GM10248 (cell line): ENCODE measurements around the gene CTRL.

Experiments used
- CTCF ChIA-PET: fragments of 300-600 bp; sonication (Branson Sonifier 250); formaldehyde crosslinking; extraction: SDS; loops from one replicate; lab custom pipeline; 2021; ENCODE audit warnings: antibody characterized with exemption; lab: Yijun Ruan, JAX
- POLR2A ChIA-PET: fragments of 350-650 bp; sonication (Branson Sonifier 250); formaldehyde crosslinking; extraction: SDS; loops from one replicate; lab custom pipeline; 2020; ENCODE audit warnings: antibody characterized with exemption; lab: Yijun Ruan, JAX
- DNase-seq: peaks from one replicate; pipeline ENCODE4 v3.0.0; 2012; ENCODE audit errors: extremely low spot score
- TF ChIP-seq, protein P1 (sequence below): IDR thresholded peaks from 2 replicates; pipeline ENCODE4 v1.5.1; 2012; ENCODE audit warnings: mild to moderate bottlenecking, low read depth; ENCODE audit errors: extremely low read depth, missing control alignments, control extremely low read depth

The CTRL gene

DNA sequence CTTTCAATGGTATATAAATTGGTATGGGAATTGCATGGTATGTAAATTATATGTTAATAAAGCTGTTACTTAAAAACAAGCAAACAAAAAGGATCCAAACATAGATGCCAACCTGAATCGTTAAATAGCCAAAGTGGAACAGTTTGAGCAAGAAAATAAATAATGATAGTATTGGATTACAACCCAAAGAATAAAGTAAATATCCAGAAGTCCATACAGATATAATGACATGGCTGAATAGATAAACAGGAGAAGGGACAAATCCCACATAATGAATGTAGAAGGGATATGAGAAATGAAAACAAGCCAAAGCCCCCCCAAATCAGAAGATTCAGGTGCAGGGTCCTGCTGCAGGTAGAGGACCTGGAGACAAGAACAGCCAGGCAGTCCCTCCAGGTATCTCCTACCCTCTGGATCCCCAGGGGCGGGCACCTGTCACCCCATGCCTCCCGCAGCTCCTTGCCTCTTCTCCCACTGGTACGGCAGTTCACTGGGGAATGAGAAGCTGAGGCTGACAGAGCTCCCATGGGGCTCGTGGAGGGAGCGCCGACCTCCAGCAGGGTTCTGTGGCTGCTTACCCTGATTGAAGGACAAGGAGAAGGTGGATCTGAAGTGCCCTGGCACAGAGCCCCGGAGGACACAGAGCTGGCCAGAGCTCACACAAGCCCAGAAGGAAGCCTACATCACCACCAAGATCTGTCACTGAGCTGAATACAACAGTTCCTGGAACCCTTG lies 22.1 kb upstream of the CTRL start:
- POLR2A ChIA-PET: no interaction called here

DNA sequence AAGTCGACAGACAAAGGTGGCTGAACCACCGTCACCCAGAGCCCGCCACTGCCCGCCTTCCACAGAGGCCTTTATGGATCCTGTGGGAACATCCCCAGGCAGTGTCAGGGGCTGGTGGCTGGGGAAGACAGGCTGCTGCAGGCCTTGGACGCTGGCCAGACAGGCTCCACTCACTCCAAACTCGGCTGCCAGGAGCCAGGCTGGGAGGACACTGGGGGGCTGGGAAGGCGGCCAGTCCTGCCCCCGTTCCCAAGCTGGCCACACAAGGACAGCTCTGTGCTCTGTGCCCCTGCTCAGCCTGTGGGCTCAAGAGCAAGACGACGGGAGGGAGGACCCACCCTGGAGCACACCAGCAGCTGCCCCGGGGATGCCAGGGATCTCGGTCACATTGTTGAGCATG lies 19.8 kb upstream of the CTRL start:
- no peak for DNase-seq
- TF ChIP-seq, protein P1, sequence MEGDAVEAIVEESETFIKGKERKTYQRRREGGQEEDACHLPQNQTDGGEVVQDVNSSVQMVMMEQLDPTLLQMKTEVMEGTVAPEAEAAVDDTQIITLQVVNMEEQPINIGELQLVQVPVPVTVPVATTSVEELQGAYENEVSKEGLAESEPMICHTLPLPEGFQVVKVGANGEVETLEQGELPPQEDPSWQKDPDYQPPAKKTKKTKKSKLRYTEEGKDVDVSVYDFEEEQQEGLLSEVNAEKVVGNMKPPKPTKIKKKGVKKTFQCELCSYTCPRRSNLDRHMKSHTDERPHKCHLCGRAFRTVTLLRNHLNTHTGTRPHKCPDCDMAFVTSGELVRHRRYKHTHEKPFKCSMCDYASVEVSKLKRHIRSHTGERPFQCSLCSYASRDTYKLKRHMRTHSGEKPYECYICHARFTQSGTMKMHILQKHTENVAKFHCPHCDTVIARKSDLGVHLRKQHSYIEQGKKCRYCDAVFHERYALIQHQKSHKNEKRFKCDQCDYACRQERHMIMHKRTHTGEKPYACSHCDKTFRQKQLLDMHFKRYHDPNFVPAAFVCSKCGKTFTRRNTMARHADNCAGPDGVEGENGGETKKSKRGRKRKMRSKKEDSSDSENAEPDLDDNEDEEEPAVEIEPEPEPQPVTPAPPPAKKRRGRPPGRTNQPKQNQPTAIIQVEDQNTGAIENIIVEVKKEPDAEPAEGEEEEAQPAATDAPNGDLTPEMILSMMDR: no peak
- POLR2A ChIA-PET: interaction anchor here (1.6 kb wide), 1 partner anchor 8 kb away, joined by 4 read pairs; no protein-coding TSS in a partner anchor
- CTCF ChIA-PET: interaction anchor here (1.1 to 1.2 kb wide), 2 partner anchors 68 to 279 kb away, joined by 3 read pairs; no protein-coding TSS in a partner anchor

More for the DNA sequence above, 22.1 kb upstream of the CTRL start:
- CTCF ChIA-PET: interaction anchor here (1.1 to 2.3 kb wide), 8 partner anchors 11 to 276 kb away, joined by 3 to 7 read pairs (median 4); partner anchors contain the start of gene PSMB10
- TF ChIP-seq, protein P1: no peak
- no peak for DNase-seq

DNA sequence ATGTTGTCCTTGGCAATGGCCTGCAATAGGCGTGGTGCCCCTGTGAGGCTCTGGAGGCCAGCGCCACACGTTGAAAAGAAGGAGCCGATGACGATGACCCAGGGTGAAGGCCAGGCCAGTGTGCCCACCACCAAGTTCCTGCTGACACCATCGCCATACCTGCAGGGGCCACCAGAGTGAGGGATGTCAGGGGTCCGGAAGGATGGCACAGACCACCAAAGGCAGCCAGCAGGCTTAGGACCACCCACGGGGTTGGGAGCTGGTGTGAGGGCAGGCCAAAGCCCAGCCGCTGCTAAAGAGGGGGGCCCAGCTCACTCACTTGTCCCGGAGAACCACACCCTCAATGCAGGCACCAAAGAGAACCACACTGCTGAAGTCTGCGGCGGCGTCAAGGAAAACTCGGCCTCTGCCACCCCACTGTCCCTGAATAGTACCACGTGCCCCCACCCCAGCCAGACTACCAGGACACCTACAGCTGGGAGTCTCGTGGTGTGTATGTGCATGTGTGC lies 18.7 kb upstream of the CTRL start:
- DNase-seq: no peak
- TF ChIP-seq, protein P1: no peak
- ChIA-PET CTCF (interaction anchor here (1.0 to 1.5 kb wide), 4 partner anchors 9 to 135 kb away, joined by 3 to 5 read pairs (median 4); no protein-coding TSS in a partner anchor), POLR2A (interaction anchor here (0.5 to 1.6 kb wide), 2 partner anchors 9 to 367 kb away, joined by 4 to 6 read pairs; no protein-coding TSS in a partner anchor)

DNA sequence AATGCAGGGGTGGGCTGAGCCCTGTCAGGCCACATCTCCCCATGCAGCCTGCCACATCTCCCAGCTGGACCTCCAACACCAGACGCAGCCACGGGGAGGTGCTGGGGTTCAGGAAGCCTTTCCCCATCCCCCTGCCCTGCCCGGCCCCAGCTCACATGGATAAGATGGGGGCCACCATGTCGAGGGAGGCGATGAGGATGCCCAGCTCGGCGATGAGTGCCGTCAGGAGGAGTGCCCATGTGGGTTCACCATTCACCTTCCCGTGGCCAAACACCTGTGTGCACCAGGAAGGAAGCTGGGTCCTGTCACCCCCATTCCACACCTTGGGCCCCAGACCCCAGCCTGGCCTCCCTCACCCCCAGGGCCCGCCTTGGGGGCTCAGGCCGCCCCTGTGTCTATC lies 18.0 kb upstream of the CTRL start:
- DNase-seq: no peak
- CTCF ChIA-PET: interaction anchor here (1.0 to 1.6 kb wide), 4 partner anchors 10 to 134 kb away, joined by 3 to 5 read pairs (median 4); no protein-coding TSS in a partner anchor
- TF ChIP-seq, protein P1: no peak
- POLR2A ChIA-PET: interaction anchor here (0.5 kb wide), 1 partner anchor 366 kb away, joined by 6 read pairs; no protein-coding TSS in a partner anchor

DNA sequence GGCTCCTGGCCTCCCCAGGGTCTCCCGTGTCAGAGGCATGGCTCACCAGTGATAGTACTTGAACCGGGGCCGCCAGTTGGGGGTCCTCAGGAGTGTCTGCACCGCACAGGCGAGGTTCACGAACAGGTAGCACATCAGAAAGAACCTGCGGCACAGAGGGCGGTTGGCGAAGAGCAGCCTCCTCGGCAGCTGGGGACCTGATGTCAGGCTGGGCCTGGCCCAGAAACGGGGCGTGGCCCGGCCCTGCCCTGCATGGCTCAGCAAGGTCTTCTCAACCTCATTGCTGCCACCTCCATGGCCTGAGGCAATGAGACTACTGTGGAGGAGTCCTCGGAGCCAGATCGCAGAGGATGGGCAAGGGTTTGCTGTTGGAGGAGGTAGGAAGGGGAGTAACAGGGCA lies 16.4 kb upstream of the CTRL start:
- POLR2A ChIA-PET: no interaction called here
- TF ChIP-seq, protein P1: no peak
- CTCF ChIA-PET: interaction anchor here (1.4 to 1.6 kb wide), 3 partner anchors 11 to 19 kb away, joined by 3 read pairs; partner anchors contain the start of gene PSMB10
- no peak for DNase-seq

DNA sequence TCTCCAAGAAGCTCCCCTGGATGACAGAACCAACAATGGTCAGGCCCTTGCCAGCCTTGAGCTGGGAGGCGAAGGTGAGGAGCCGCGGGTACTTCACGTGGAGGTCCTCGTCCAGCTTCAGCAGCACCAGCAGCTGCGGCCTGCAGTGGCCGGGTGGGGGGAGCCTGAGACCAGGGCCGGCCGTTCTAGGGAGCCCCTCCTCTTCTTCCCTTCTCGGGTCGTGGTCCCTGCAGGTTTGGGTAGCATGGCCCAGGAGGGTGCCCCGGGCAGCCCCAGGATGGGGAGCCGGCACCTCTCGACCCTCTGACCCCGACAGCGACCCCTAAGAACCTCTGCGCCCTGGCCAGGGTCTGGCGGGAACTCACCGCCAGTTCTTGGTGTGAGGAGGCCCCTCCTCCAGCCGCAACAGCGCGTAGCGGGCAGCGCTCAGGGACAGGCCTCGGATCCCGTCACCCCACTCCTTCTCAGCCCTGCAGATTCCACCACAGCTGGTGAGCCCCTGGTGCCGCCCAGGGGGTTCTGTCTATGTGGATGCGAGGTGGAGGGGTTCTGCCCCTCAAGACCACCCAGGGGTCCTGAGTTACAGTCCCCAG lies 15.4 kb upstream of the CTRL start:
- DNase-seq: no peak
- TF ChIP-seq, protein P1: no peak
- POLR2A ChIA-PET: no interaction called here
- CTCF ChIA-PET: interaction anchor here (1.3 to 1.6 kb wide), 2 partner anchors 18 to 131 kb away, joined by 3 to 4 read pairs; no protein-coding TSS in a partner anchor
